Spleen (tissue), 3 donors: ENCODE measurements around the gene MOB2.

Source experiments
- POLR2A ChIP-seq, 3 donors: fragments of 450-650 bp; IDR thresholded peaks; one replicate each; pipeline ENCODE4 v1.5.1; 2017; ENCODE audit warnings: antibody characterized with exemption in 3 of 3, mild to moderate bottlenecking in 1 of 3
- POLR2AphosphoS5 ChIP-seq, 3 donors: sonication (generic); formaldehyde crosslinking; IDR thresholded peaks; one replicate each; pipeline ENCODE4 v1.5.1; 2017; ENCODE audit warnings: antibody characterized with exemption in 3 of 3

- TF ChIP-seq POLR2AphosphoS5 (IDR thresholded peaks at IDR 0.05) (peak in 1 of 3 donors; percentile 8), POLR2A (IDR thresholded peaks at IDR 0.05) (no peak)
These were observed 11.0 kb upstream of the MOB2 start for GRCh38 chr11:1497600-1497999.
